GM12801 (cell line): ENCODE results near the gene NAA10.

Source experiments
- TF ChIP-seq, protein P1 (sequence below): IDR thresholded peaks from one replicate; pipeline ENCODE4 v1.5.1; 2011; ENCODE audit warnings: control low read depth; ENCODE audit not compliant: insufficient read length; ENCODE audit errors: extremely low read depth

Gene NAA10

GRCh38 chrX:153934762-153935325, at the start of gene NAA10:
NAA10 (minus strand) TSS chrX:153935037; CDS start chrX:153934904, 133 bp downstream.
- TF ChIP-seq, protein P1, sequence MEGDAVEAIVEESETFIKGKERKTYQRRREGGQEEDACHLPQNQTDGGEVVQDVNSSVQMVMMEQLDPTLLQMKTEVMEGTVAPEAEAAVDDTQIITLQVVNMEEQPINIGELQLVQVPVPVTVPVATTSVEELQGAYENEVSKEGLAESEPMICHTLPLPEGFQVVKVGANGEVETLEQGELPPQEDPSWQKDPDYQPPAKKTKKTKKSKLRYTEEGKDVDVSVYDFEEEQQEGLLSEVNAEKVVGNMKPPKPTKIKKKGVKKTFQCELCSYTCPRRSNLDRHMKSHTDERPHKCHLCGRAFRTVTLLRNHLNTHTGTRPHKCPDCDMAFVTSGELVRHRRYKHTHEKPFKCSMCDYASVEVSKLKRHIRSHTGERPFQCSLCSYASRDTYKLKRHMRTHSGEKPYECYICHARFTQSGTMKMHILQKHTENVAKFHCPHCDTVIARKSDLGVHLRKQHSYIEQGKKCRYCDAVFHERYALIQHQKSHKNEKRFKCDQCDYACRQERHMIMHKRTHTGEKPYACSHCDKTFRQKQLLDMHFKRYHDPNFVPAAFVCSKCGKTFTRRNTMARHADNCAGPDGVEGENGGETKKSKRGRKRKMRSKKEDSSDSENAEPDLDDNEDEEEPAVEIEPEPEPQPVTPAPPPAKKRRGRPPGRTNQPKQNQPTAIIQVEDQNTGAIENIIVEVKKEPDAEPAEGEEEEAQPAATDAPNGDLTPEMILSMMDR = no peak

DNA sequence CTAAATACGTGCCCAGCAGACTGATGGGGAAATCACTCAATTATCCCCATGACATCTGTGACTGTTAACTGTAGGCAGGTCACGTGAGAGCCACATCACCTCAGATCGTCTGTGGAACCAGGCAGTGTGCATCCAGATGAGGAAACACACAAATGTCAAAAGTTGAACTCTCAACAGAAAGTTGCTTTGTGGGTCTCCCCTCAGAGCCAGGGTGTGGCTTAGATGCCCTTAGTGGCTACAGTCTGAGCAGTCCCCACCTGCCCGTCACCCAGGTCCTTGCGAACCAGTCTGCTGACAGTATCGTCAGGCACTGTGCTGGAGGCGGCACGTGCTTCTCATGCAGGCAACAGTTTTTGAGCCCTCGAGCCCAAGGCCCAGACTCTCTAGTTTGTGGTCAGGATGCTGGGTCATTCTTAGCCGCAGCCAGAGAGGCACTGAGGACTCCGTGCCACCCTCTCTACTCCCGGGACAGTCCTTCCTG, 48.5 kb upstream of the NAA10 start:
- TF ChIP-seq, protein P1 = no peak

DNA sequence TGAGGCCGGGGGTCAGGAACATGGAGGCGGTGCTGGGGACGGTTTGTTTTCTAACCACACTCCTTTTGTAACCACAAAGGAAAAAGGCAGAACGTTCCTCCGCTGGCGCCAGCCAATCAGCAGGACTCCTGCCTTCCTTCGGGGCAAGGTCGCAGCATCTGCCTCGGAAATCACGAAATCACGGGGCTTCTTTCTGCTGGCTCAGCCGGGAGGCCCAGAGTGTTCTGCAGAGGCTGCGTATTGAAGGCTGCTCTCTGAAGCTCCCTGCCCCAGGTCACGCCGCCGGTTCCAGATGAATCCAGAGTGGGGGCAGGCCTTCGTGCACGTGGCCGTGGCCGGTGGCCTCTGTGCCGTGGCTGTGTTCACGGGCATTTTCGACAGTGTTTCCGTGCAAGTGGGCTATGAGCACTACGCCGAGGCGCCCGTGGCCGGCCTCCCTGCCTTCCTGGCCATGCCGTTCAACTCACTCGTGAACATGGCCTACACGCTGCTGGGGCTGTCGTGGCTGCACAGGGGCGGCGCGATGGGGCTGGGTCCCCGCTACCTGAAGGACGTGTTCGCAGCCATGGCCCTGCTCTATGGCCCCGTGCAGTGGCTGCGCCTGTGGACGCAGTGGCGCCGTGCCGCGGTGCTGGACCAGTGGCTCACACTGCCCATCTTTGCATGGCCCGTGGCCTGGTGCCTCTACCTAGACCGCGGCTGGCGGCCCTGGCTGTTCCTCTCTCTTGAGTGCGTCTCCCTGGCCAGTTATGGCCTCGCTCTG, 47.1 kb upstream of the NAA10 start:
- TF ChIP-seq, protein P1 = no peak

GRCh38 chrX:153981231-153981630, 46.4 kb upstream of the NAA10 start:
- TF ChIP-seq, protein P1 = no peak

DNA sequence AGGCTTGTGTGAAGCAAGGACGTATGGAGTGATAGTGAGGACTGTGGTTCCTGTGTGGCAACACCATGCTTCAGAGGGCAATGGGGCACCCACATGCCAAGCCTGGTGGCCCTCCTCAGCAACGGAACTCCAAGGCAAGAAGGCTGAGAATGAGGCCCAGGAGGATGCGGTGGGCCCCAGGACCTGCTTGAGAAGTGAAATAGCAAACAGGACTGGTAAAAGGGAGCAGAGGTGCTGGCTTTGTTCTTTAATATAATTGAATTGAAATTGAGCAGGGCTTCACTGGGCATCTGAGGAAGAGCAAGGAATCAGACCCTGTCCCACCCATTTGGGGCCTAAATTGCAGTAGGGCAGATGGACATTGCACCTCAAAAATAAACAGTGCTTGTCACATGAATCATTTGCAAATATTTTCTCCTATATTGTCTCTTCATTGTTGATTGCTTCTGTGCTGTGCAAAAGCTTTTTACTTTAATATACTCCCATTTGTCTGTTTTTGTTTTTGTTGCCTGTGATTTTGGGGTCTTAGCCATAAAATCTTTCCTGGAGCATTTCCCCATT, 40.0 kb upstream of the NAA10 start:
- TF ChIP-seq, protein P1 = no peak

DNA sequence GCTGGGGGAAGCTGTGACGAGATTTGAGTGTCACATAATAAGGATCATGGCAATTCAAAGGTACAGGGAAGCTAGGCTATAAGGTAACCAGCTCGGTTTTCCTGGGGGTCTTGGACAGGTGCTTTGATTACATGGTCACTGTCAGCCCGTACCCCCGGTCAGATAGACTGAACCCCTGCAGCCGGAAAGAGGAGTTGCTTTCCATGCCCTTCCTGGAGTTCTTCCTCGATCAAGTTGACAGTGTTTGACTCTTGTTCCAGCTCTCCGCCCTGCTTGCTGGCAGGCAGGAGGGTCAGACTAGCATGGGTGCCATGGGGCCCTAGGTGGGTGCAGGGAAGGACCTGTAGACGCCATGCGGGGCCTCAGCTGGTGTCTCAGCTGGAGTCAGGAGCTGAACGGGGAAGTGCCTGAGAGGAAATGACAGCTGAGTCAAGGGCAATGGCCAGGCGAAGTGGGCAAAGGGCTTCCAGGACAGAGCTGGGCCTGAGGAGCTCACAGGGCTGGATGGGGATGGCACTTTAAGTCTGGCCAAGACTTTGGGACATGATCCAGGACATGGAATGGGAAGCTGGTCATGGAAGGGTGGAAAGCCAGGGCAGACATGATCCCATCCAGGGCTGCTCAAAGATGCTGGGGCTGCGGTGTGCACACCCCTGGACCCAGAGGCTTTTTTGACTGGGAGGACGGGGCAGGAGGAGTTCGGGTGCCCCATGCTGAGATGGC, 39.3 kb upstream of the NAA10 start:
- TF ChIP-seq, protein P1 = no peak
